Transverse colon (tissue), 4 donors: ENCODE data around the gene DOCK1. TPM values are rescaled to one million over a fixed set of nuclear protein-coding genes. Genes with fewer than 3 reads are reported as not detected.

Experiments
- DNase-seq: peaks from one replicate; pipeline ENCODE4 v3.0.0-alpha.2; 2019
- H3K27ac ChIP-seq, 4 donors: fragments of 200-600 bp; sonication (generic); 2 replicates each; pipeline ENCODE4 v1.5.1; 2016 to 2018; ENCODE audit warnings: inconsistent platforms in 4 of 4
- H3K27me3 ChIP-seq: fragments of 200-600 bp; sonication (generic); 2 replicates; pipeline ENCODE4 v1.5.1; 2017; ENCODE audit warnings: inconsistent platforms
- H3K36me3 ChIP-seq, 4 donors: fragments of 200-600 bp; sonication (generic); 2 replicates each; pipeline ENCODE4 v1.5.1; 2017 to 2019; ENCODE audit warnings: inconsistent platforms in 4 of 4
- H3K4me1 ChIP-seq, 4 donors: fragments of 200-600 bp; sonication (generic); 2 replicates each; pipeline ENCODE4 v1.5.1; 2017 to 2020; ENCODE audit warnings: inconsistent platforms in 4 of 4
- H3K4me3 ChIP-seq, 4 donors: fragments of 200-600 bp; sonication (generic); 1 replicate in 1 of 4; 2 replicates in 3 of 4; pipeline versions ENCODE4 v1.5.1 to v1.6.1; 2017 to 2019; ENCODE audit warnings: inconsistent platforms in 4 of 4
- H3K9me3 ChIP-seq, 2 donors: fragments of 200-600 bp; sonication (generic); 2 replicates each; pipeline ENCODE4 v1.5.1; 2017 to 2019; ENCODE audit warnings: inconsistent platforms in 2 of 2
- EP300 ChIP-seq: sonication (generic); formaldehyde crosslinking; IDR thresholded peaks from one replicate; pipeline ENCODE4 v1.6.1; 2017; ENCODE audit warnings: antibody characterized with exemption, low read depth
- POLR2A ChIP-seq: fragments of 450-650 bp; IDR thresholded peaks from one replicate; pipeline ENCODE4 v1.6.1; 2016; ENCODE audit warnings: antibody characterized with exemption, mild to moderate bottlenecking, moderate library complexity
- POLR2AphosphoS5 ChIP-seq, 3 donors: sonication (generic); formaldehyde crosslinking; IDR thresholded peaks; one replicate each; pipeline ENCODE4 v1.6.1; 2016; ENCODE audit warnings: antibody characterized with exemption in 3 of 3
- WGBS, 2 donors: methylation state at CpG; one replicate each; pipeline ENCODE4 v1.1.5; 2018; ENCODE audit warnings: low coverage in 1 of 2; 5-methylcytosine and 5-hydroxymethylcytosine counted together
- in situ Hi-C, 4 donors: fragments of 200-750 bp; cut with MboI; loops; one replicate each; pipeline versions ENCODE4 v1.15.0 to v1.15.1; 2017; ENCODE audit warnings: low sequenced_read_pairs in 3 of 4, low pct_ligation_motif_present in 1 of 4, low pct_unique_long_range_greater_than_20kb in 1 of 4
- intact Hi-C: fragments of 100-400 bp; cut with DNase I; formaldehyde crosslinking; loops from one replicate; pipeline ENCODE4 v1.15.1; 2023; ENCODE audit warnings: low total_unique reads
- total RNA-seq, 4 donors: library from RNA; depleted of rRNA; stranded (reverse); fragments of >200 nt; gene quantifications; one replicate each; pipeline ENCODE4 v1.1.0, GENCODE V29; 2016
- TF ChIP-seq, protein P1 (sequence below), 5 experiments: fragments of 200-600 bp in 3 of 5; fragments of 450-650 bp in 2 of 5; sonication (generic) in 3 of 5; IDR thresholded peaks; 1 replicate in 2 of 5; 2 replicates in 3 of 5; pipeline ENCODE4 v1.5.1; 2016 to 2017; ENCODE audit warnings: antibody characterized with exemption in 5 of 5, inconsistent platforms in 3 of 5, mild to moderate bottlenecking in 2 of 5, moderate library complexity in 1 of 5

Gene DOCK1
- total RNA-seq, 4 donors from 2014 or later, result 75.1 to 200 (median 92.5) TPM

DNA sequence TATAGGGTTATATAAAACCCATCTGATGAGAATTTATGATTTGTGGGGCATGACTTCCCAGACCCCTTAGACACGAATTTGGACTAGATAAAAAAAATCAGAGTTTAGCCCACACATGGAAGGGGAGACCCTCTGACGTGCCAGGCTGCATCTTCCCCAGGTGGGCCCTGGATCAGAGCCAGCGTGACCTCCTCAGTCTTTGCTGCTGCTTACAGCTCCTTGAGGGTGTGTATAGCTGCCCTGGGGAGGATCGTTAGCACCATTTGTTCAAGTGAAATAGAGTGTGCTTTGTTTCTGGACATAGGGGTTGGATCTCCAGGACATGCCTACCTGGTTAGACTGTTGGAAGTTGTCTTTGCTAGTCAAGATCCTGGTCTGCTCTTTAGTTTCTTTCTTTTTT, 54.2 kb downstream of the DOCK1 start:
- Histone ChIP-seq H3K27me3 (no peaks in the 10 kb centered on the region), H3K27ac (no peak overlapping the region), H3K4me1 (peaks cover 0 to 7% (median 0%) of the 10 kb centered on the region in 4 donors), H3K4me3 (no peak overlapping the region), H3K9me3 (no peaks in the 10 kb centered on the region), H3K36me3 (no peaks in the 10 kb centered on the region)
- in situ Hi-C loops (no loop called here), intact Hi-C loops (no loop called here)
- WGBS, 2 donors, result 87% methylated on average over 4 of the region's 4 CpGs; no CpG with 5 or more reads in 1 of the 2 donors
- no peak for TF ChIP-seq EP300
- TF ChIP-seq POLR2A, result no peak
- no peak for TF ChIP-seq POLR2AphosphoS5 (IDR thresholded peaks at IDR 0.05)
- TF ChIP-seq, protein P1, sequence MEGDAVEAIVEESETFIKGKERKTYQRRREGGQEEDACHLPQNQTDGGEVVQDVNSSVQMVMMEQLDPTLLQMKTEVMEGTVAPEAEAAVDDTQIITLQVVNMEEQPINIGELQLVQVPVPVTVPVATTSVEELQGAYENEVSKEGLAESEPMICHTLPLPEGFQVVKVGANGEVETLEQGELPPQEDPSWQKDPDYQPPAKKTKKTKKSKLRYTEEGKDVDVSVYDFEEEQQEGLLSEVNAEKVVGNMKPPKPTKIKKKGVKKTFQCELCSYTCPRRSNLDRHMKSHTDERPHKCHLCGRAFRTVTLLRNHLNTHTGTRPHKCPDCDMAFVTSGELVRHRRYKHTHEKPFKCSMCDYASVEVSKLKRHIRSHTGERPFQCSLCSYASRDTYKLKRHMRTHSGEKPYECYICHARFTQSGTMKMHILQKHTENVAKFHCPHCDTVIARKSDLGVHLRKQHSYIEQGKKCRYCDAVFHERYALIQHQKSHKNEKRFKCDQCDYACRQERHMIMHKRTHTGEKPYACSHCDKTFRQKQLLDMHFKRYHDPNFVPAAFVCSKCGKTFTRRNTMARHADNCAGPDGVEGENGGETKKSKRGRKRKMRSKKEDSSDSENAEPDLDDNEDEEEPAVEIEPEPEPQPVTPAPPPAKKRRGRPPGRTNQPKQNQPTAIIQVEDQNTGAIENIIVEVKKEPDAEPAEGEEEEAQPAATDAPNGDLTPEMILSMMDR (IDR thresholded peaks at IDR 0.05), result no peak
- DNase-seq, result no peak

DNA sequence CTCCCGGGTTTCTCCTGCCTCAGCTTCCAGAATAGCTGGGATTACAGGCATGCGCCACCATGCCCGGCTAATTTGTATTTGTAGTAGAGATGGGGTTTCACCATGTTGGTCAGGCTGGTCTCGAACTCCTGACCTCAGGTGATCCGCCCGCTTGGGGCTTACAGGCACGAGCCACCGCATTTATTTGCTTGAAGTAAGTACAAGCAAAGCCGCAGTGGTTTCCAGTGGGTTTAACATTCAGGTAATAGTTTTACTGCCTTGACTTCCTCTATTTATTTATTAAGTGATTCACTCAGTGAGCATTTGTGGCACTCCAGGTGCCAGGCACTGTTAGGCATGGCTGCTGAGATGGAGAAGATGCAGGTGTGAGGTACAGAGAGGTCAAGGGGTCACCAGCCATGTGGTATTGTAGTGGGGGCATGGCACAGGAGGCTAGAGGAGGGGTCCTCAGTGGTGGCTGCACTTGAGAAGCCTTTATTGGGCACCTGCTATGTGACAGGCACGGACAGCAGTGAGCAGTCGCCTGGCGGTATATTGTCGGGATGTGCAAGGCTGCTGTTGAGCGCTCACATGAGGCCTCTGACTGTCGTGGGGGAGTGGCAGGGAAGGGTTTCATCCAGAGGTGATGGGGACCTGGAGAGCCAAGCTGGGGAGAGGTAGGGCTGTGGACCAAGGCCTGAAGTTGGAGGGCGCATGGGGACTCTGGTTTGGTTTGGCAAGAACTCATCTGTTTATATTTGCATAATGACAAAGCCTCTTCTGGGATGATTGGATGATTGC, 54.9 kb downstream of the DOCK1 start:
- no peak overlapping the region for H3K4me3 ChIP-seq
- no peaks in the 10 kb centered on the region for H3K9me3 ChIP-seq
- WGBS, 2 donors, result 94 to 100% methylated on average over 2 to 16 of the region's 16 CpGs
- no peak for DNase-seq
- H3K36me3 ChIP-seq, result no peaks in the 10 kb centered on the region
- intact Hi-C loops (loop anchor here (5.0 kb wide), 1 partner anchor 1532 kb away; no protein-coding TSS in a partner anchor), in situ Hi-C loops (no loop called here)
- TF ChIP-seq EP300 (no peak), POLR2A (no peak), POLR2AphosphoS5 (IDR thresholded peaks at IDR 0.05) (no peak)
- TF ChIP-seq, protein P1 (IDR thresholded peaks at IDR 0.05), result no peak
- H3K4me1 ChIP-seq, result peaks cover 0 to 7% (median 0%) of the 10 kb centered on the region in 4 donors
- no peaks in the 10 kb centered on the region for H3K27me3 ChIP-seq
- no peak overlapping the region for H3K27ac ChIP-seq

DNA sequence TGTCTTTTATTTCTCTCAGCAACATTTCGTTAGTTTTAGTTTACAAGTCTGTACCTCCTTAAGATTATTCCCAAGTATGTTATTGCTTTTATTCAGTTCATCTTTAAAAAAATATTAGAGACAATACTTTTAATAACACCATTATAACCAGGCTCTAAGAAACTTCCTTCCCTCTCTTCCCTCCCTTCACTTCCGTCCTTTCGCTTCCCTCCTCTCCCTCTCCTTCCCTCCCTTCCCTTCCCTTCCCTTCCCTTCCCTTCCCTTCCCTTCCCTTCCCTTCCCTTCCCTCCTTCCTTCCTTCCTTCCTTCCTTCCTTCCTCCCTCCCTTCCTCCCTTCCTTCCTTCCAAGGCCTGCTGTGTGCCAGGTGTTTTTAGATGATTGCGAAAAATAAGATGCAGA, 58.1 kb downstream of the DOCK1 start:
- no peaks in the 10 kb centered on the region for H3K9me3 ChIP-seq
- in situ Hi-C loops (no loop called here), intact Hi-C loops (loop anchor here (5.0 kb wide), 1 partner anchor 1529 kb away; no protein-coding TSS in a partner anchor)
- no peak for TF ChIP-seq POLR2AphosphoS5 (IDR thresholded peaks at IDR 0.05)
- no peak for TF ChIP-seq EP300
- TF ChIP-seq POLR2A, result no peak
- TF ChIP-seq, protein P1 (IDR thresholded peaks at IDR 0.05), result no peak
- H3K4me1 ChIP-seq, result no peaks in the 10 kb centered on the region
- H3K27me3 ChIP-seq, result no peaks in the 10 kb centered on the region
- no peak for DNase-seq
- H3K4me3 ChIP-seq, result no peak overlapping the region
- no peaks in the 10 kb centered on the region for H3K36me3 ChIP-seq
- WGBS, 2 donors, result 91 to 100% methylated on average over 1 to 4 of the region's 4 CpGs
- no peak overlapping the region for H3K27ac ChIP-seq

DNA sequence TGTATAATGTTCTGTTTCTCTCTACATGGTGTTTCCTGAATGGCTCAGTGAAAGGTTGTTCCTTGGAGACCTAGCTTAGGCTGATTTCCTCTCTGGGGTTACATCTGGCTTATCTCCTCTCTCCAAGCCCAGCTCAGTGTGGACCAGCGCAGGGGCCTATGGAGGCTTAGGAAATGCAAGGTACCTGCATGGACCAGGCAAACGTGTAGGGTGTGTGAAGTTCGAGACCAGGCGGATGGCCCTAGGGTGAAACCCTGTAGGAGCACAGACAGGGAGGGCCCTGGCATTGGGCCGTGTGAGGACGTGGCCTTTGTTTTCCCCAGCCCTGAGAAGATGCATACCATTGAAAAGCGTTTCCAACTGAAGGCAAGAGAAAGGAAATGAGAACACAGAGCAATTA, 59.0 kb downstream of the DOCK1 start:
- intact Hi-C loops, result loop anchor here (5.0 kb wide), 1 partner anchor 1528 kb away; no protein-coding TSS in a partner anchor
- TF ChIP-seq, protein P1 (IDR thresholded peaks at IDR 0.05), result no peak
- TF ChIP-seq EP300 (no peak), POLR2AphosphoS5 (IDR thresholded peaks at IDR 0.05) (no peak), POLR2A (no peak)
- Histone ChIP-seq H3K27me3 (no peaks in the 10 kb centered on the region), H3K36me3 (no peaks in the 10 kb centered on the region), H3K4me1 (no peaks in the 10 kb centered on the region), H3K27ac (no peak overlapping the region), H3K4me3 (no peak overlapping the region), H3K9me3 (no peaks in the 10 kb centered on the region)
- DNase-seq, result no peak
- WGBS, 2 donors, result 66 to 69% methylated on average over 3 to 7 of the region's 7 CpGs
- in situ Hi-C loops, result no loop called here
